CD14-positive monocyte (primary cell): ENCODE measurements around the gene PANK4. TPM values are rescaled to one million over a fixed set of nuclear protein-coding genes. Genes with fewer than 3 reads are reported as not detected.
A peak's percentile ranks its signal among the peaks of the same experiment; 100 is the strongest.

ENCODE experiments used
- DNase-seq, 3 donors: peaks; one replicate each; pipeline ENCODE4 v3.0.0-alpha.2; 2011 to 2022
- H2AFZ ChIP-seq: 2 replicates; pipeline ENCODE4 v1.6.0; 2012; ENCODE audit warnings: mild to moderate bottlenecking, low read depth, low read length, inconsistent platforms; ENCODE audit not compliant: insufficient read depth, poor library complexity, severe bottlenecking
- H3K27ac ChIP-seq, 2 donors: 1 replicate in 1 of 2; 2 replicates in 1 of 2; pipeline ENCODE4 v1.5.1; 2012 to 2013; ENCODE audit warnings: low read length in 2 of 2, control low read depth in 1 of 2, inconsistent platforms in 1 of 2, low read depth in 1 of 2, mild to moderate bottlenecking in 1 of 2
- H3K27me3 ChIP-seq, 2 donors: one replicate each; pipeline versions ENCODE4 v1.6.0 to v1.6.1; 2011 to 2013; ENCODE audit warnings: low read length in 2 of 2; ENCODE audit not compliant: control insufficient read depth in 2 of 2, insufficient read depth in 2 of 2
- H3K36me3 ChIP-seq, 2 donors: replicated peaks in 1 of 2; 1 replicate in 1 of 2; 2 replicates in 1 of 2; pipeline versions ENCODE4 v1.5.1 to v1.6.1; 2012 to 2013; ENCODE audit warnings: low read length in 2 of 2, control low read depth in 1 of 2, inconsistent platforms in 1 of 2, mild to moderate bottlenecking in 1 of 2; ENCODE audit not compliant: insufficient read depth in 2 of 2, control insufficient read depth in 1 of 2
- H3K4me1 ChIP-seq, 2 donors: 1 replicate in 1 of 2; 2 replicates in 1 of 2; pipeline versions ENCODE4 v1.5.1 to v1.6.1; 2012 to 2013; ENCODE audit warnings: low read length in 2 of 2, control low read depth in 1 of 2, inconsistent platforms in 1 of 2, mild to moderate bottlenecking in 1 of 2, moderate library complexity in 1 of 2; ENCODE audit not compliant: insufficient read depth in 2 of 2, control insufficient read depth in 1 of 2
- H3K4me2 ChIP-seq: replicated peaks from 2 replicates; pipeline ENCODE3; 2012; ENCODE audit warnings: low read length, moderate library complexity, mild to moderate bottlenecking; ENCODE audit not compliant: poor library complexity, severe bottlenecking; ENCODE audit errors: extremely low read depth
- H3K4me3 ChIP-seq, 3 experiments: fragments of 200-600 bp in 1 of 3; sonication (generic) in 1 of 3; replicated peaks in 1 of 3; 1 replicate in 2 of 3; 2 replicates in 1 of 3; pipeline ENCODE4 v1.5.1; 2011 to 2013; ENCODE audit warnings: low read length in 3 of 3, mild to moderate bottlenecking in 3 of 3, control low read depth in 2 of 3, low read depth in 2 of 3, inconsistent platforms in 1 of 3, moderate library complexity in 1 of 3
- H3K79me2 ChIP-seq: 2 replicates; pipeline ENCODE4 v1.6.0; 2012; ENCODE audit warnings: mild to moderate bottlenecking, control low read depth, inconsistent platforms, low read length, moderate library complexity; ENCODE audit not compliant: insufficient read depth
- H3K9ac ChIP-seq: 2 replicates; pipeline ENCODE4 v1.6.0; 2017; ENCODE audit warnings: low read length, mild to moderate bottlenecking; ENCODE audit not compliant: insufficient read depth, poor library complexity, severe bottlenecking
- H3K9me3 ChIP-seq, 2 donors: replicated peaks in 1 of 2; 1 replicate in 1 of 2; 2 replicates in 1 of 2; pipeline versions ENCODE4 v1.5.1 to v1.6.1; 2012 to 2013; ENCODE audit warnings: low read length in 2 of 2, control low read depth in 1 of 2; ENCODE audit not compliant: control insufficient read depth in 1 of 2, insufficient read depth in 1 of 2
- H4K20me1 ChIP-seq: 2 replicates; pipeline ENCODE4 v1.6.0; 2012; ENCODE audit warnings: mild to moderate bottlenecking, low read length, control low read depth, moderate library complexity; ENCODE audit not compliant: insufficient read depth
- H3K27ac Mint-ChIP-seq, 7 donors: one replicate each; pipeline ENCODE4 v1.8.0; 2020; ENCODE audit warnings: mild to moderate bottlenecking in 7 of 7, mixed read lengths in 7 of 7, moderate library complexity in 6 of 7, inconsistent platforms in 2 of 7
- H3K27me3 Mint-ChIP-seq, 3 donors: one replicate each; pipeline ENCODE4 v1.8.0; 2021 to 2022; ENCODE audit warnings: low read depth in 3 of 3, mild to moderate bottlenecking in 3 of 3, mixed read lengths in 3 of 3, moderate library complexity in 3 of 3, inconsistent platforms in 1 of 3
- H3K36me3 Mint-ChIP-seq, 2 donors: one replicate each; pipeline ENCODE4 v1.8.0; 2020; ENCODE audit warnings: mixed read lengths in 2 of 2, inconsistent platforms in 1 of 2, mild to moderate bottlenecking in 1 of 2
- H3K4me1 Mint-ChIP-seq: one replicate; pipeline ENCODE4 v1.8.0; 2020; ENCODE audit warnings: mild to moderate bottlenecking, mixed read lengths
- H3K4me3 Mint-ChIP-seq, 2 donors: one replicate each; pipeline ENCODE4 v1.8.0; 2020; ENCODE audit warnings: mild to moderate bottlenecking in 2 of 2, mixed read lengths in 2 of 2, moderate library complexity in 1 of 2
- H3K9me3 Mint-ChIP-seq, 7 donors: one replicate each; pipeline ENCODE4 v1.8.0; 2020 to 2022; ENCODE audit warnings: mixed read lengths in 7 of 7, mild to moderate bottlenecking in 6 of 7, moderate library complexity in 6 of 7, inconsistent platforms in 2 of 7
- CTCF ChIP-seq: fragments of 200-600 bp; IDR thresholded peaks from one replicate; pipeline ENCODE4 v1.8.0; 2022; ENCODE audit warnings: antibody characterized with exemption, mild to moderate bottlenecking
- WGBS: methylation state at CpG from one replicate; pipeline ENCODE4 v1.1.5; 2013; ENCODE audit warnings: missing lambda C conversion rate; ENCODE audit not compliant: insufficient coverage; 5-methylcytosine and 5-hydroxymethylcytosine counted together
- intact Hi-C, 2 donors: fragments of 100-400 bp; cut with micrococcal nuclease; formaldehyde crosslinking; loops; one replicate each; pipeline versions ENCODE4 v1.15.0 to v1.15.1; 2023
- polyA plus RNA-seq, 3 donors: library from polyadenylated mRNA; depleted of rRNA in 1 of 3; unstranded in 2 of 3; stranded (reverse) in 1 of 3; fragments of 300-500 nt in 2 of 3; fragments of >200 nt in 1 of 3; fragmentation: Illumina TruSeq in 2 of 3; gene quantifications; 1 replicate in 2 of 3; 2 replicates in 1 of 3; pipeline ENCODE4 v1.2.3, GENCODE V29; 2012 to 2021

The PANK4 gene
- polyA plus RNA-seq, 3 donors: 11.9 to 30.2 (median 13.7) TPM

GRCh38 chr1:2535455-2535854 is 9.1 kb upstream of the PANK4 start:
- no peaks in the 10 kb centered on the region for H3K36me3 Mint-ChIP-seq
- Histone ChIP-seq H3K9ac (no peak overlapping the region), H3K79me2 (no peaks in the 10 kb centered on the region), H3K27ac (no peak overlapping the region), H4K20me1 (no peaks in the 10 kb centered on the region), H3K4me1 (no peaks in the 10 kb centered on the region), H3K36me3 (no peaks in the 10 kb centered on the region), H2AFZ (no peak overlapping the region), H3K9me3 (no peaks in the 10 kb centered on the region), H3K27me3 (peaks cover 15 to 46% of the 10 kb centered on the region in 2 donors), H3K4me3 (no peak overlapping the region), H3K4me2 (no peak overlapping the region)
- 80% methylated on average over 19 of the region's 27 CpGs for WGBS
- no peaks in the 10 kb centered on the region for H3K4me1 Mint-ChIP-seq
- TF ChIP-seq CTCF: no peak
- no peak overlapping the region for H3K4me3 Mint-ChIP-seq
- H3K27me3 Mint-ChIP-seq: peaks cover 28 to 76% (median 46%) of the 10 kb centered on the region in 3 donors
- peaks cover 0 to 3% (median 0%) of the 10 kb centered on the region in 7 donors for H3K9me3 Mint-ChIP-seq
- DNase-seq: no peak
- intact Hi-C loops: no loop called here
- H3K27ac Mint-ChIP-seq: no peak overlapping the region

GRCh38 chr1:2534687-2535441 is 8.5 kb upstream of the PANK4 start:
- no peak for TF ChIP-seq CTCF
- Histone ChIP-seq H3K9me3 (no peaks in the 10 kb centered on the region), H3K9ac (no peak overlapping the region), H3K4me3 (no peak overlapping the region), H4K20me1 (no peaks in the 10 kb centered on the region), H3K36me3 (no peaks in the 10 kb centered on the region), H3K4me1 (peaks cover 1 to 4% of the 10 kb centered on the region in 2 donors), H3K27ac (no peak overlapping the region), H3K27me3 (peaks cover 13 to 44% of the 10 kb centered on the region in 2 donors), H3K79me2 (no peaks in the 10 kb centered on the region), H2AFZ (no peak overlapping the region), H3K4me2 (no peak overlapping the region)
- no peak for DNase-seq
- Mint-ChIP-seq H3K27me3 (peaks cover 28 to 76% (median 48%) of the 10 kb centered on the region in 3 donors), H3K27ac (no peak overlapping the region), H3K4me3 (peak overlapping the region in 1 of 2 donors; percentile 11), H3K9me3 (peaks cover 0 to 3% (median 0%) of the 10 kb centered on the region in 7 donors), H3K4me1 (no peaks in the 10 kb centered on the region), H3K36me3 (no peaks in the 10 kb centered on the region)
- WGBS: 69% methylated on average over 12 of the region's 18 CpGs
- intact Hi-C loops: no loop called here
